Inflammatory macrophage treated with lipopolysaccharide for 1 hour (primary cell): ENCODE measurements around the gene FTO.
"Not testable (repeated sequence)": the region's sequence is repeated elsewhere in the genome, so short reads cannot be mapped to it uniquely, and the experiment has no call there.

Source experiments
- DNase-seq, 2 donors: peaks; one replicate each; pipeline ENCODE4 v3.0.0-alpha.2; 2020 to 2022

The FTO gene

GRCh38 chr16:53872248-53873221, 168.6 kb downstream of the FTO start:
- DNase-seq: no peak

- no peak for DNase-seq
Observed at GRCh38 chr16:53876811-53877210, 172.9 kb downstream of the FTO start.

- no peak for DNase-seq
Observed at GRCh38 chr16:53878216-53878615, 174.3 kb downstream of the FTO start.

GRCh38 chr16:53881371-53881770, 177.4 kb downstream of the FTO start:
- DNase-seq: no peak

GRCh38 chr16:53882310-53882709, 178.4 kb downstream of the FTO start:
- no peak for DNase-seq

- DNase-seq: no peak
Observed at GRCh38 chr16:53884748-53885147, 180.8 kb downstream of the FTO start.

- no peak for DNase-seq
Observed at GRCh38 chr16:53886482-53887378, 182.8 kb downstream of the FTO start.

GRCh38 chr16:53888222-53888621, 184.3 kb downstream of the FTO start:
- DNase-seq: no peak

- DNase-seq: not testable (repeated sequence)
Observed at GRCh38 chr16:53890877-53891276, 186.9 kb downstream of the FTO start.

- no peak for DNase-seq
Observed at GRCh38 chr16:53891409-53892139, 187.6 kb downstream of the FTO start.

- peak in 1 of 2 donors; percentile 61 for DNase-seq
Observed at GRCh38 chr16:53892155-53892554, 188.2 kb downstream of the FTO start.

GRCh38 chr16:53893731-53894435, 189.9 kb downstream of the FTO start:
- no peak for DNase-seq

GRCh38 chr16:53894686-53895085, 190.7 kb downstream of the FTO start:
- DNase-seq: no peak

GRCh38 chr16:53895433-53895832, 191.5 kb downstream of the FTO start:
- DNase-seq: no peak

- no peak for DNase-seq
Observed at GRCh38 chr16:53895851-53896250, 191.9 kb downstream of the FTO start.

- no peak for DNase-seq
Observed at GRCh38 chr16:53896722-53897121, 192.8 kb downstream of the FTO start.

- no peak for DNase-seq
Observed at GRCh38 chr16:53898993-53899392, 195.0 kb downstream of the FTO start.

- no peak for DNase-seq
Observed at GRCh38 chr16:53899431-53899830, 195.5 kb downstream of the FTO start.

GRCh38 chr16:53900667-53901066, 196.7 kb downstream of the FTO start:
- DNase-seq: no peak

- DNase-seq: no peak
Observed at GRCh38 chr16:53901408-53901807, 197.5 kb downstream of the FTO start.

GRCh38 chr16:53904533-53904932, 200.6 kb downstream of the FTO start:
- no peak for DNase-seq

- DNase-seq: no peak
Observed at GRCh38 chr16:53905028-53905427, 201.1 kb downstream of the FTO start.
